H1 (cell line): ENCODE data around the gene OSBPL9. TPM values are rescaled to one million over a fixed set of nuclear protein-coding genes. Genes with fewer than 3 reads are reported as not detected.

Experiments used
- CTCF ChIA-PET: fragments of 300-600 bp; sonication (Branson Sonifier 250); formaldehyde crosslinking; loops from one replicate; lab custom pipeline; 2021; ENCODE audit not compliant: partially characterized antibody; lab: Charles Lee
- POLR2A ChIA-PET: fragments of 300-600 bp; sonication (Branson Sonifier 250); formaldehyde crosslinking; loops from one replicate; lab custom pipeline; 2021; ENCODE audit warnings: inconsistent platforms; ENCODE audit not compliant: partially characterized antibody; lab: Charles Lee
- DNase-seq, 2 experiments: peaks; one replicate each; pipeline versions ENCODE4 v3.0.0 to v3.0.0-alpha.2; 2010 to 2022; ENCODE audit warnings: low spot score in 2 of 2, low read depth in 1 of 2, mixed read lengths in 1 of 2
- FAIRE-seq: peaks from 2 replicates; lab custom pipeline; 2011; peaks lifted over from hg19 to GRCh38; lab: Jason Lieb, UNC
- H2AFZ ChIP-seq: 2 replicates; pipeline ENCODE4 v1.8.1; 2012; ENCODE audit warnings: low read length, inconsistent platforms
- H2AK5ac ChIP-seq: 2 replicates; pipeline ENCODE4 v1.6.1; 2013; ENCODE audit warnings: low read depth, low read length
- H2BK120ac ChIP-seq: replicated peaks from 2 replicates; pipeline ENCODE3; 2013; ENCODE audit warnings: low read depth, low read length, inconsistent platforms
- H2BK12ac ChIP-seq: 2 replicates; pipeline ENCODE4 v1.6.1; 2013; ENCODE audit warnings: low read depth, low read length
- H2BK15ac ChIP-seq: 2 replicates; pipeline ENCODE4 v1.6.1; 2013; ENCODE audit warnings: low read length
- H2BK20ac ChIP-seq: 2 replicates; pipeline ENCODE4 v1.6.1; 2013; ENCODE audit warnings: low read length
- H2BK5ac ChIP-seq: 2 replicates; pipeline ENCODE4 v1.6.1; 2013; ENCODE audit warnings: low read depth, low read length
- H3K14ac ChIP-seq: 2 replicates; pipeline ENCODE4 v1.6.1; 2013; ENCODE audit warnings: inconsistent platforms; ENCODE audit not compliant: insufficient read length
- H3K18ac ChIP-seq: 2 replicates; pipeline ENCODE4 v1.6.1; 2013; ENCODE audit warnings: low read length; ENCODE audit errors: extremely low read depth
- H3K23ac ChIP-seq: 2 replicates; pipeline ENCODE4 v1.6.1; 2013; ENCODE audit warnings: inconsistent platforms; ENCODE audit not compliant: insufficient read length
- H3K23me2 ChIP-seq: 2 replicates; pipeline ENCODE4 v1.6.1; 2013; ENCODE audit warnings: low read depth, low read length
- H3K27ac ChIP-seq: 2 replicates; pipeline ENCODE4 v1.6.1; 2011; ENCODE audit warnings: low read depth, low read length, inconsistent platforms
- H3K27me3 ChIP-seq, 4 experiments: replicated peaks in 1 of 4; 1 replicate in 1 of 4; 2 replicates in 3 of 4; pipeline versions ENCODE4 v1.6.1 to v1.8.1; 2011 to 2013; ENCODE audit warnings: low read length in 3 of 4, mild to moderate bottlenecking in 3 of 4, inconsistent platforms in 2 of 4, mixed read lengths in 2 of 4, moderate library complexity in 1 of 4; ENCODE audit not compliant: control insufficient read depth in 3 of 4, insufficient read depth in 3 of 4; ENCODE audit errors: extremely low read depth in 1 of 4
- H3K36me3 ChIP-seq, 4 experiments: 2 replicates each; pipeline versions ENCODE4 v1.6.1 to v1.8.1; 2011 to 2013; ENCODE audit warnings: mild to moderate bottlenecking in 4 of 4, low read length in 3 of 4, moderate library complexity in 2 of 4, control low read depth in 1 of 4, inconsistent platforms in 1 of 4; ENCODE audit not compliant: insufficient read depth in 4 of 4, control insufficient read depth in 2 of 4
- H3K4ac ChIP-seq: replicated peaks from 2 replicates; pipeline ENCODE3; 2013; ENCODE audit warnings: low read length, low read depth, mixed read lengths, inconsistent platforms; ENCODE audit not compliant: insufficient read length
- H3K4me1 ChIP-seq, 4 experiments: replicated peaks in 1 of 4; 1 replicate in 1 of 4; 2 replicates in 3 of 4; pipeline versions ENCODE4 v1.6.1 to v1.8.1; 2011 to 2013; ENCODE audit warnings: low read length in 3 of 4, inconsistent platforms in 2 of 4, mixed read lengths in 1 of 4; ENCODE audit not compliant: insufficient read depth in 4 of 4, control insufficient read depth in 3 of 4
- H3K4me2 ChIP-seq, 2 experiments: 2 replicates each; pipeline versions ENCODE4 v1.6.1 to v1.8.1; 2011 to 2013; ENCODE audit warnings: low read depth in 2 of 2, low read length in 2 of 2, control low read depth in 1 of 2, inconsistent platforms in 1 of 2, mild to moderate bottlenecking in 1 of 2; ENCODE audit not compliant: insufficient read depth in 1 of 2
- H3K4me3 ChIP-seq, 4 experiments: fragments of 200-600, 300-600 bp in 1 of 4; sonication (generic), shearing (Covaris generic), sonication (Bioruptor Twin) in 1 of 4; 2 replicates each; pipeline versions ENCODE4 v1.5.1 to v1.8.1; 2011 to 2016; ENCODE audit warnings: low read length in 4 of 4, low read depth in 3 of 4, control low read depth in 2 of 4, inconsistent platforms in 2 of 4, mild to moderate bottlenecking in 2 of 4, mixed read lengths in 1 of 4, moderate library complexity in 1 of 4; ENCODE audit not compliant: insufficient read depth in 2 of 4; ENCODE audit errors: extremely low read depth in 1 of 4
- H3K56ac ChIP-seq: replicated peaks from 2 replicates; pipeline ENCODE3; 2013; ENCODE audit warnings: low read depth, mild to moderate bottlenecking, mixed read lengths, low read length, inconsistent platforms; ENCODE audit not compliant: insufficient read length
- H3K79me1 ChIP-seq: 2 replicates; pipeline ENCODE4 v1.6.1; 2013; ENCODE audit warnings: low read depth, low read length, control low read depth
- H3K79me2 ChIP-seq, 2 experiments: 2 replicates each; pipeline versions ENCODE4 v1.6.1 to v1.8.1; 2012 to 2013; ENCODE audit warnings: low read length in 2 of 2, mild to moderate bottlenecking in 2 of 2, inconsistent platforms in 1 of 2; ENCODE audit not compliant: insufficient read depth in 2 of 2, control insufficient read depth in 1 of 2
- H3K9ac ChIP-seq, 4 experiments: replicated peaks in 1 of 4; 1 replicate in 1 of 4; 2 replicates in 3 of 4; pipeline versions ENCODE4 v1.6.1 to v1.8.1; 2011 to 2013; ENCODE audit warnings: low read depth in 3 of 4, low read length in 3 of 4, control low read depth in 2 of 4, mild to moderate bottlenecking in 2 of 4, moderate library complexity in 2 of 4, inconsistent platforms in 1 of 4; ENCODE audit errors: extremely low read depth in 1 of 4
- H3K9me3 ChIP-seq, 2 experiments: 2 replicates each; pipeline versions ENCODE4 v1.6.1 to v1.8.1; 2012 to 2013; ENCODE audit warnings: mild to moderate bottlenecking in 2 of 2, moderate library complexity in 2 of 2, control low read depth in 1 of 2, inconsistent platforms in 1 of 2, low read depth in 1 of 2, low read length in 1 of 2, mixed read lengths in 1 of 2; ENCODE audit not compliant: insufficient read depth in 2 of 2
- H4K20me1 ChIP-seq, 2 experiments: replicated peaks in 1 of 2; 2 replicates each; pipeline versions ENCODE3 to v1.8.1; 2011 to 2013; ENCODE audit warnings: inconsistent platforms in 2 of 2, low read length in 2 of 2, mild to moderate bottlenecking in 1 of 2; ENCODE audit not compliant: insufficient read depth in 2 of 2, control insufficient read depth in 1 of 2
- H4K5ac ChIP-seq: 2 replicates; pipeline ENCODE4 v1.6.1; 2013; ENCODE audit warnings: low read length, low read depth, mixed read lengths, inconsistent platforms; ENCODE audit not compliant: insufficient read length
- H4K8ac ChIP-seq: 2 replicates; pipeline ENCODE4 v1.8.0; 2013; ENCODE audit warnings: mild to moderate bottlenecking, moderate library complexity, low read length, inconsistent platforms; ENCODE audit not compliant: insufficient read depth; ENCODE audit errors: extremely low read depth
- H4K91ac ChIP-seq: replicated peaks from 2 replicates; pipeline ENCODE3; 2013; ENCODE audit warnings: low read length, mixed read lengths, inconsistent platforms; ENCODE audit not compliant: insufficient read length
- SUZ12 ChIP-seq: fragments of 200-600 bp; sonication (generic); IDR thresholded peaks from 2 replicates; pipeline ENCODE4 v1.6.1; 2012; ENCODE audit warnings: mild to moderate bottlenecking, inconsistent platforms, low read length, moderate library complexity, mixed read lengths
- TCF12 ChIP-seq: IDR thresholded peaks from 2 replicates; pipeline ENCODE4 v1.6.1; 2011; ENCODE audit warnings: low read depth, mild to moderate bottlenecking, low read length
- WGBS, 2 experiments: shearing (Covaris generic) in 1 of 2; methylation state at CpG; one replicate each; pipeline versions ENCODE4 v1.1.6 to v1.1.7; 2013 to 2015; ENCODE audit warnings: low lambda C conversion rate in 2 of 2, mixed read lengths in 2 of 2, inconsistent platforms in 1 of 2, low coverage in 1 of 2, missing lambda C conversion rate in 1 of 2; ENCODE audit not compliant: insufficient replicate concordance in 2 of 2, insufficient coverage in 1 of 2, insufficient read length in 1 of 2; ENCODE audit errors: extremely low coverage in 1 of 2, missing lambda C conversion rate in 1 of 2; 5-methylcytosine and 5-hydroxymethylcytosine counted together
- polyA plus RNA-seq, 7 experiments: library from polyadenylated mRNA; depleted of rRNA in 3 of 7; stranded (reverse) in 5 of 7; unstranded in 2 of 7; fragments of >200 nt in 5 of 7; fragments of 200-250 nt in 2 of 7; gene quantifications; 1 replicate in 5 of 7; 2 replicates in 1 of 7; 4 replicates in 1 of 7; pipeline versions ENCODE4 v1.2.1 to v1.2.3, GENCODE V29; 2011 to 2013; ENCODE audit warnings: missing spikeins in 2 of 7, mixed read lengths in 2 of 7
- total RNA-seq: library from RNA; stranded (reverse); fragmentation: NEBNext Ultra II Directional; extraction: Animal tissue kit (Norgen Biotek cat#: 25700); gene quantifications from 2 replicates; pipeline ENCODE4 v1.2.1, GENCODE V29; 2021

OSBPL9 gene
- total and polyA plus RNA-seq, 2 of the 8 experiments (the other 6 are each of a cell fraction or from before 2014, with no cell fraction given), result 58.2 to 71.6 TPM

GRCh38 chr1:51654000-51654399, 37.1 kb downstream of the OSBPL9 start:
- 89% methylated on average over 1 of the region's 1 CpG; no CpG with 5 or more reads in 1 of the 2 experiments for WGBS, 2 experiments
- ChIA-PET POLR2A (no interaction called here), CTCF (interaction anchor here (0.7 to 1.1 kb wide), 2 partner anchors 26 to 34 kb away, joined by 3 read pairs; no protein-coding TSS in a partner anchor)
- DNase-seq (no peak), FAIRE-seq (no peak)
- Histone ChIP-seq H3K4me2 (no peak overlapping the region), H3K23me2 (no peaks in the 10 kb centered on the region; the same call in 1 of the 2 replicates), H3K79me2 (no peaks in the 10 kb centered on the region), H3K36me3 (no peaks in the 10 kb centered on the region; a peak in 1 of 8 replicates), H3K4me1 (no peaks in the 10 kb centered on the region; a peak in 1 of 7 replicates), H3K23ac (no peak overlapping the region), H3K18ac (no peak overlapping the region), H2BK15ac (no peak overlapping the region), H2BK20ac (no peak overlapping the region), H3K79me1 (peaks cover 2% of the 10 kb centered on the region; the same call in 1 of the 2 replicates), H4K8ac (no peak overlapping the region), H3K4ac (no peak overlapping the region), H2BK120ac (no peak overlapping the region), H3K27ac (no peak overlapping the region), H3K4me3 (no peak overlapping the region), H3K14ac (no peak overlapping the region), H4K20me1 (no peaks in the 10 kb centered on the region), H3K56ac (no peak overlapping the region), H4K5ac (no peak overlapping the region), H2BK5ac (no peak overlapping the region), H3K9ac (no peak overlapping the region), H2AK5ac (no peak overlapping the region), H2BK12ac (no peak overlapping the region), H3K27me3 (no peaks in the 10 kb centered on the region), H3K9me3 (no peaks in the 10 kb centered on the region), H2AFZ (no peak overlapping the region), H4K91ac (no peak overlapping the region)
- TF ChIP-seq TCF12, result no peak
- TF ChIP-seq SUZ12, result no peak
